Liver (tissue), 3 donors: ENCODE results near the gene GRAMD4.

Experiments used
- GABPA ChIP-seq, 2 donors: IDR thresholded peaks in 1 of 2; conservative IDR thresholded peaks in 1 of 2; 2 replicates each; pipeline ENCODE4 v1.6.1; 2016; ENCODE audit warnings: antibody characterized with exemption in 2 of 2, mild to moderate bottlenecking in 1 of 2, moderate library complexity in 1 of 2
- JUND ChIP-seq, 2 donors: IDR thresholded peaks; 2 replicates each; pipeline ENCODE4 v1.6.1; 2016; ENCODE audit warnings: antibody characterized with exemption in 2 of 2
- RAD21 ChIP-seq, 2 donors: IDR thresholded peaks; 2 replicates each; pipeline ENCODE4 v1.6.1; 2016; ENCODE audit warnings: antibody characterized with exemption in 2 of 2, mild to moderate bottlenecking in 2 of 2
- SP1 ChIP-seq: IDR thresholded peaks from 2 replicates; pipeline ENCODE4 v1.6.1; 2018; ENCODE audit warnings: antibody characterized with exemption, mild to moderate bottlenecking
- TAF1 ChIP-seq: conservative IDR thresholded peaks from 2 replicates; pipeline ENCODE4 v1.6.1; 2016; ENCODE audit warnings: antibody characterized with exemption, mild to moderate bottlenecking
- TF ChIP-seq, protein P1 (sequence below): IDR thresholded peaks from 2 replicates; pipeline ENCODE4 v1.6.1; 2016; ENCODE audit warnings: antibody characterized with exemption
- TF ChIP-seq, protein P2 (sequence below): fragments of 150-350 bp; IDR thresholded peaks from 2 replicates; pipeline ENCODE4 v1.5.1; 2017; ENCODE audit warnings: improper control_type of control experiment, low read depth, low read length; ENCODE audit not compliant: missing input control
- TF ChIP-seq, protein P3 (sequence below): IDR thresholded peaks from 2 replicates; pipeline ENCODE4 v1.6.1; 2016; ENCODE audit warnings: antibody characterized with exemption, mild to moderate bottlenecking
- donor health status: healthy.
- donor health status: healthy.

DNA sequence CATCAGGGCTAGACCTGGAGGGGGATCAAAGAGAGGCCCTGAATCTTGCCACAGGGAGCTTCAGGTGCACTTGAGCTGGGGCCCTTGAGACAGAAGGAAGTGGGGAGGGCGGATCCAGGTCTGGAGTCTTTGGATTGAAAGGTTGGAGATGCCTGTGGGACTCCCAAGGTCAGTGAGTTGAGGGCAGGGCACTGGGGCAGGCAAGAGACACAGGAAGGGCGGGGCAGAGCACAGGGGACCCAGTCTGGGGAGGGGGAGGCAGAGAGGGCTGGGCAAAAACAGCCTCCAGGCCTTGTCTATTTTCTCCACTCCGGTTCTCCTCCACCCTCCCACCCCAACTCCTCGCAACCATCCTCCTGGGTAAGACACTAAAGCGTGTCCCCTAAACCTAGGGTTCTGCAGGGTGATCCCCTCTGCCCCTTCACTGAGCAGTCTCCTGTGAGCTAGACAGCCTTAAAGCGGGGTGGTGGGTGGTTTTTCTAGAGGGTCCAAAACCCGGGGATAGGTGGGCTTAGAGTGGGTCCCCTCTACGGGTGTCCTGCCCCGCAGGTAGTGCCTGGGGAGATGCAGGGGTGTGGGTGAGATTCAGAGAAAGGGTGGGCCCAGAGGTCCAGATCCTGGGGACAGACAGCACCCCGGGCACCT is 44.2 kb upstream of the GRAMD4 start:
- TF ChIP-seq RAD21 (IDR thresholded peaks at IDR 0.05) (no peak), SP1 (no peak), TAF1 (no peak), GABPA (IDR thresholded peaks at IDR 0.05 in 1 of 2, conservative IDR thresholded peaks at IDR 0.05 in 1 of 2) (no peak), JUND (IDR thresholded peaks at IDR 0.05) (no peak)
- TF ChIP-seq, protein P1, sequence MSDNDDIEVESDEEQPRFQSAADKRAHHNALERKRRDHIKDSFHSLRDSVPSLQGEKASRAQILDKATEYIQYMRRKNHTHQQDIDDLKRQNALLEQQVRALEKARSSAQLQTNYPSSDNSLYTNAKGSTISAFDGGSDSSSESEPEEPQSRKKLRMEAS, result no peak
- TF ChIP-seq, protein P2, sequence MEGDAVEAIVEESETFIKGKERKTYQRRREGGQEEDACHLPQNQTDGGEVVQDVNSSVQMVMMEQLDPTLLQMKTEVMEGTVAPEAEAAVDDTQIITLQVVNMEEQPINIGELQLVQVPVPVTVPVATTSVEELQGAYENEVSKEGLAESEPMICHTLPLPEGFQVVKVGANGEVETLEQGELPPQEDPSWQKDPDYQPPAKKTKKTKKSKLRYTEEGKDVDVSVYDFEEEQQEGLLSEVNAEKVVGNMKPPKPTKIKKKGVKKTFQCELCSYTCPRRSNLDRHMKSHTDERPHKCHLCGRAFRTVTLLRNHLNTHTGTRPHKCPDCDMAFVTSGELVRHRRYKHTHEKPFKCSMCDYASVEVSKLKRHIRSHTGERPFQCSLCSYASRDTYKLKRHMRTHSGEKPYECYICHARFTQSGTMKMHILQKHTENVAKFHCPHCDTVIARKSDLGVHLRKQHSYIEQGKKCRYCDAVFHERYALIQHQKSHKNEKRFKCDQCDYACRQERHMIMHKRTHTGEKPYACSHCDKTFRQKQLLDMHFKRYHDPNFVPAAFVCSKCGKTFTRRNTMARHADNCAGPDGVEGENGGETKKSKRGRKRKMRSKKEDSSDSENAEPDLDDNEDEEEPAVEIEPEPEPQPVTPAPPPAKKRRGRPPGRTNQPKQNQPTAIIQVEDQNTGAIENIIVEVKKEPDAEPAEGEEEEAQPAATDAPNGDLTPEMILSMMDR, result no peak
- TF ChIP-seq, protein P3, sequence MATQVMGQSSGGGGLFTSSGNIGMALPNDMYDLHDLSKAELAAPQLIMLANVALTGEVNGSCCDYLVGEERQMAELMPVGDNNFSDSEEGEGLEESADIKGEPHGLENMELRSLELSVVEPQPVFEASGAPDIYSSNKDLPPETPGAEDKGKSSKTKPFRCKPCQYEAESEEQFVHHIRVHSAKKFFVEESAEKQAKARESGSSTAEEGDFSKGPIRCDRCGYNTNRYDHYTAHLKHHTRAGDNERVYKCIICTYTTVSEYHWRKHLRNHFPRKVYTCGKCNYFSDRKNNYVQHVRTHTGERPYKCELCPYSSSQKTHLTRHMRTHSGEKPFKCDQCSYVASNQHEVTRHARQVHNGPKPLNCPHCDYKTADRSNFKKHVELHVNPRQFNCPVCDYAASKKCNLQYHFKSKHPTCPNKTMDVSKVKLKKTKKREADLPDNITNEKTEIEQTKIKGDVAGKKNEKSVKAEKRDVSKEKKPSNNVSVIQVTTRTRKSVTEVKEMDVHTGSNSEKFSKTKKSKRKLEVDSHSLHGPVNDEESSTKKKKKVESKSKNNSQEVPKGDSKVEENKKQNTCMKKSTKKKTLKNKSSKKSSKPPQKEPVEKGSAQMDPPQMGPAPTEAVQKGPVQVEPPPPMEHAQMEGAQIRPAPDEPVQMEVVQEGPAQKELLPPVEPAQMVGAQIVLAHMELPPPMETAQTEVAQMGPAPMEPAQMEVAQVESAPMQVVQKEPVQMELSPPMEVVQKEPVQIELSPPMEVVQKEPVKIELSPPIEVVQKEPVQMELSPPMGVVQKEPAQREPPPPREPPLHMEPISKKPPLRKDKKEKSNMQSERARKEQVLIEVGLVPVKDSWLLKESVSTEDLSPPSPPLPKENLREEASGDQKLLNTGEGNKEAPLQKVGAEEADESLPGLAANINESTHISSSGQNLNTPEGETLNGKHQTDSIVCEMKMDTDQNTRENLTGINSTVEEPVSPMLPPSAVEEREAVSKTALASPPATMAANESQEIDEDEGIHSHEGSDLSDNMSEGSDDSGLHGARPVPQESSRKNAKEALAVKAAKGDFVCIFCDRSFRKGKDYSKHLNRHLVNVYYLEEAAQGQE, result no peak
